ENCODE measurements around the gene NOS1AP.
"Not testable (repeated sequence)": the region's sequence is repeated elsewhere in the genome, so short reads cannot be mapped to it uniquely, and the experiment has no call there.

NOS1AP gene

DNA sequence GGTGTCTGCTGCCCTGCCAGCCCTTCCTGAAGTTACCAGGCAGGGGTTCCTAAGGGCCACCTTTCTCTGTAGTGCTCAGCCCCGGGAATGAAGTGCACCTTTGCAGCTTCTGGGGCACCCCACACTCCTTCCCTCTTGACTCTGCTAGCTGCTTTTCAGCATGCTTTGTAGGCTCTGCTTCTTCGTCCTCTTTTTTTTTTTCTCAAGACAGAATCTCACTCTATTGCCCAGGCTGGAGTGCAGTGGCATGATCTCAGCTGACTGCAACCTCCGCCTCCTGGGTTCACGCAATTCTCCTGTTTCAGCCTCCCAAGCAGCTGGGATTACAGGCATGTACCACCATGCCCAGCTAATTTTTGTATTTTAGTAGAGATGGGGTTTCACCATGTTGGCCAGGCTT lies 282.4 kb downstream of the NOS1AP start:
- not testable (repeated sequence) for DNase-seq

- no peak for DNase-seq
Observed at GRCh38 chr1:162353078-162353477, 283.6 kb downstream of the NOS1AP start.

DNA sequence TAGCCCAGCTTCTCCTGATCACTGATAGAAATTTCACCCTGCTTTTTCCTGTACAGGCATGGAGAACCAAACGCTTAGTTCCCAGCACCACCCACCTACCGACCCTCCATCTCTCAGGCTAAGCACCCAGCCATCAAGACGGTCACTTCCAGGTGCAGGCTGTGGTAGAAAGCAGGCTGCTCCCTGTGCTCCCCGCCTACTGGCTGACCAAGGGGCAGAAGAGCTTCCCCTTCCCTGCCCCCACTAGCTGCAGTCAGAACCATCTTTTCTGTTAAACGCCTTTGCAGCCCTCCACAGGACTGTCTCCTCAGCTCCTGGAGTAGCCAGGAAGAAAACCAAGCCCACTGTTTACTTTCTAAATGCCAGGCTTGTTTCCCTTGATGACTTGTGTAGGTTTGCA lies 284.2 kb downstream of the NOS1AP start:
- no peak for DNase-seq

GRCh38 chr1:162357681-162358266 lies 288.3 kb downstream of the NOS1AP start:
- DNase-seq: peak; percentile 8 to 60

DNA sequence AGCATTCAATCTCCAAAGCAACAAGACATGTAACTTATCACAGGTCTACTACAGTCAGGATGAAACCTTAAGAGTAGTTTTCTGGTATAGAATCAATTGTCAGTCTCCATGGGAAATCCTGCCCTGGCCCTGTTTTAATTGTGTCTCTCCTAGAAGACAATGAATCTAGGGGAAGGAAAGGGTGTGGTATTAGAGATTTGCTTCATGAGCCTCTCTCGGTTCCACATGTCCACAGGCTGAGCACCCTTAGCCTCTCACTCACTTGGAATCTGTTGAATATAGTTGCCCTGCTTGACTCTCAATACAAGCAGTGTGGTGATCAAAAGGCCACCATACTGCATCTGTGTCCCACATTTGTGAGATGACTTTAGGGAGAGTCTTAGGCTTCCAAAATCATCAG lies 289.4 kb downstream of the NOS1AP start:
- no peak for DNase-seq

DNA sequence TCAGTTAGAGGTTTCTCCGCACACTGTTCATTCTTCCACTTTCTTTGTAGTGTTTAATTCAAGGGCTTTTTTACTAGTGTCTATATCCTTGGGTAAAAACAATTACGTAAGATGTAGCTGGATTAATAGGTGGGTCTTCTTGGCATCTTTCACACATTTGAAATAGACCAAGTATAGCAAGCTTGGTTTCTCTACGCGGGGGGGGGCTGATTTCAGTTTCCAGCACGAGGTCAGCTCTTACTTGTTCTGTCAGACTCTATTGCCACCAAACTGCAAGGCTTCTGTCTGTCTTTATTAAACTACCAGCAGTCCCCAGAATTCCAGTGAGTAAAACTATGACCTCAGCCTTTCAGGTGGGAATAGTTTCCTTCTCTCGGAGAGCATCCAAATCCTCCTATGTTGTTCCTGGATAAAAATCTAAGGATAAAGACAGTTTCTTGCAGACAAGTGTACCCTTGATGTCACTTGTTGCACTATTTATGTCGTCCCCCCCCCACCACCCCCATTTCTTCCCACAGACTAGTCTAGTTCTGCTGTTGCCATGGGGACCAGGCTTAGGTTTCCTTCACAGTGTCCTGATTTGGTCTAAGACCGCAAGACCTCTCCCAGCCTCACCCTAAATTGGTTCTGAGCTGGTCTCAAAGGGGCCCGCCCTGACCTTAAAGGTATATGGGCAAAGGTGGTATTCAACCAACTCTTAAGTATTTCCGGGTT lies 290.2 kb downstream of the NOS1AP start:
- DNase-seq: no peak

DNA sequence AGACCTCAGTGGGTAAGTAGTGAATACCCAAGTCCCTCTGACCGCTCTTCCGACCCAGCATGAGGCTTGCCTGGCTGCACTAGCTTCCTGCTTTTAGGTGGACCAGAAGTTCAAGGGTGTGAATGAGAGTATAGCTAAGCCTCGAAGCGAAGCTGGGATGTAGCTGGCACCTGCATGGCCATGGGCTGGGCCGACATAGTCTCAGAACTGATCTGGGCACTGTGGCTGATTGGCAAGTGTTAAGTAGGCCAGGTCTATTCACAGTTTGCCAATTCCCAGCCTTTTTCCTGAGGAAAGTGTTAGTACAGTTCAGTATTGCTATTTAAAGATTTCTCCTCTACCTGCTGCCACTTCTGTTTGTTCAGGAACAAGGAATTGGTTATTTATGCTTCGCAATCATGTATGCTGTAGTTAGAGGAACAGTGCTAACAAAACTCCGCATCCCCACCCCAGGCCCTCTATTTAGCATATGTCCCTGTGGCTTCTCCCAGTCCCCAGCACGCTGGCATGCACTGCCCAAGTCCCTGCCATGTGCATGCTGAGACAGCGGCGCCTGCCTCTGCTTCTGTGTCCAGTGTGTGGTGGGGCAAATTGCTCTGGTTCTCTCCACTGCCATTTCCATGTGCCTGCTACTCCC lies 290.9 kb downstream of the NOS1AP start:
- DNase-seq: no peak

GRCh38 chr1:162360874-162361260 lies 291.4 kb downstream of the NOS1AP start:
- DNase-seq: no peak

DNA sequence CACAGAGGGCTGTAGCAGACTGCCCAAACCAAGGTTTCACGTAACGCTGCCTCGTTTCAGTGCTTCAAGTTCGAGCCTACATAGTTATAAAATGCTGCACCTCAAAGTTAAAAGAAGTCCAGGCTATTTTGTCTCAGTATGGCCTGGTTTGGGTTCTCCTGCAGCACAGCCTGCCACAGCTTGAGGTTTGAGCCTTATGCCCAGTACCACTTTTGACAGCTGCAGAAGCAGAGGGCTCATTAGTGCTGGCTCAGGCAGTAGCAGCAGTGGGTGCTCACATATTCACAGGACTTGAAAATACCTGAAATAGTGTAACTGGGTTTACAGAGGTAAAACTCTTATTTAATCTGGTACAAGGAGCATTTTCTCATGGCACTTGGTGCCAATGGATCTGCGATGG lies 291.9 kb downstream of the NOS1AP start:
- DNase-seq: no peak

DNA sequence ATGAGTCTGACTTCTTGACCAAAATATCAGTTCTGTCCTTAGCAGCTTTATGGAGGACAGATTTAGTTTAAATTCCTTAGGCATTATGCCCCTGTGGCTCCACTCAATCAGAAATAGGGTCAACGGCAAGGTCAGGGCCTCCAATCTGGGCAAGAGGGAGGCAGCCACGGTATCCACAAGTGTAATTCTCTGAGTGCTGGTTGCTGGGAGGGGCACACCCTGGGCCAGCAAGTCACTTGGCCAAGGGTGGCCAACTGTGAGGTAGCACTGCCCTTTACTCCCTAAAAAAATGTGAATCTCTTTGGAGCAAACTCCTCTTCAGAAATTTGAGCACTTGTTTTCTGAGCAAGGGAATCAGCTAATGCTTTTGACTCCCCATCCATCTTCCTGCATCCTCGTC lies 294.3 kb downstream of the NOS1AP start:
- no peak for DNase-seq

GRCh38 chr1:162364498-162364897 lies 295.0 kb downstream of the NOS1AP start:
- DNase-seq: no peak

- DNase-seq: no peak
Observed at GRCh38 chr1:162365284-162366020, 296.0 kb downstream of the NOS1AP start.

DNA sequence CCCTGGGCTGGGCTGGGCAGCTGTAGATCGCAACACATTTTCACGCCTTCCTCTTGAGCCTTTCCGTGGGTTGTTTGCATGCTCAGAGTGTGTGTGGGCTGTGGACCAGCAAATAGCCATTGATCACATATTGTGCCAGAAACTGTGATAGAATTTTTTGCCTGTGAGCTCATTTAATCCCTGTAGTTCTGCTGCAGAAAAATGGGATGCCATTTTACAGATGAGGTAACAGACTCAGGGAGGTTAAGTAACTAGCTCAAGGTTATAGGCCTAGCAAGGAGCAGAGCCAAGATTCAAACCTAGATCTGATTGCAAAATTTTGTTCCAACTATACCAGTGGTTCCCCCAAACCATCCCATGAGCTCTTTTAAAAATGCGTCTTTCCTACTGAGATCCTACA lies 296.7 kb downstream of the NOS1AP start:
- DNase-seq: no peak

GRCh38 chr1:162366671-162367070 lies 297.2 kb downstream of the NOS1AP start:
- no peak for DNase-seq

GRCh38 chr1:162367073-162367472 lies 297.6 kb downstream of the NOS1AP start:
- no peak for DNase-seq

GRCh38 chr1:162367772-162368171 lies 298.3 kb downstream of the NOS1AP start:
- no peak for DNase-seq

GRCh38 chr1:162368451-162368850 lies 299.0 kb downstream of the NOS1AP start:
- DNase-seq: no peak

DNA sequence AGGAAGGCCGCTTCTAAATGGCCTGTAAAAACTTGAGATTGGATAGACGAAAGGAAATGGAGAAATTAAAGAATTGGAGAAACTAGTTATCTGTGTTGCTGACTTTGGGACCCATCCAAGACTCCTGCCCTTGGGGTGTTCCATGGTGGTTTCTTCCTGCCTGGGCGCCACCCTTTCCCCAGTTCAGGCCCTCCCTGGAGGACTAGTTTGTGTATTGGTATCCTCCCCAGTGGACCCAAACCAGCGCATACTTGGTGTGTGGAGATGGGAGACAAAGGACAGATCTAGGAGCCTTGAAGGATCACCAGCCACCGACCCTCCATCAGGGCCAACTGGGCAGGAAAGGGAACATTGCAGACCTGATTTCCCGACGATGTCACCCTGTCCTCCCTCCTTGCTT lies 300.1 kb downstream of the NOS1AP start:
- DNase-seq: no peak

DNA sequence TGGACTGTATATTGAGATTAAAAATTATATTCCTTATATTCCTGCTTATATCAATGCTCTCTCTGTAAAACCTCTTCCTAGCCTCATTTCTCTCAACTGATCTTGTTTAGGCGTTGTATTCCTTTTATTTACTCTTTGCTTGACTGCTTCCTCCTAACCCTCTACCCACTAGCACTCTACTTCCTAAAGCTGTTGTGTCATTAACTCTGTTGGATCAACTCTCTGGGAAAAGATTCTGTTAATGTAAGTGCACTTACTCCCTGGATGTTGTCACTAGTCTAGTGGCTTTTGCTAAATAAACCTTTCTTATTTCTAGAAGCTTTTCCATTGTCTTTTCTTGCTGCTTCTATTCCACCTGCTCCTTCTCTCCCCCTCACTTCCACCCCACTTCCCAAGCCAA lies 300.7 kb downstream of the NOS1AP start:
- DNase-seq: no peak

DNA sequence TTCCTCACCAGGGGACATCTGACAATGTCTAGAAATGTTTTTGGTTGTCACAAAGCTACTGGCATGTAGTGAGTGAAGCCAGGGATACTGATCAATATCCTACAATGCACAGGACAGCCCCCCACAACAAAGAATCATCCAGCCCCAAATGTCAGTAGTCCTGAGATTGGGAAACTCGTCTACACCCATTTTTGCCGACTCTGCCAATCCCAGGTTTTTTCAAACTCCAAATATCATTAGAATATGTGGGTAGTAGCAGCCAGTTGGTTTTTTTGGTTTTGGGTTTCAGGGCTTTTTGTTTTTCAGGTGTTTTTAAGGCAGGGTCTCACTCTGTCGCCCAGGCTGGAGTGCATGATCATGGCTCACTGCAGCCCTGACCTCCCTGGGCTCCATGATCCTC lies 301.2 kb downstream of the NOS1AP start:
- no peak for DNase-seq

DNA sequence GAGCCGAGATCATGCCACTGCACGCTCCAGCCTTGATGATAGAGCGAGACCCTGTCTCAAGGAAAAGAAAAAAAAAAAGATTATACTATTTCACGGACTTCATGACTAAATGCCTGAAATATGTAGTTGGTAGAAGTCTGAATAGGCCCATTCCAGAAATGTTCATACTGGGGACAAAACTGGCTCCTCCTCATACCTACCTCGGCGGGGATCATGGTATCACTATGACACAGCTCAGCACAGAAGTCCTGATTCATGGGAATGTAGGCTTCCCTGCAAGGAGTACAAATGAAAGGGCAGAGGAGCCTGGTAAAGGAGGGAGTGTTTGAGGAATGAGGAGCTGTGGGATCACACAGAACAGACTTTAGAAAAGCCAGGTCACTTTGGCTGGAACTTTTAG lies 302.1 kb downstream of the NOS1AP start:
- DNase-seq: no peak

DNA sequence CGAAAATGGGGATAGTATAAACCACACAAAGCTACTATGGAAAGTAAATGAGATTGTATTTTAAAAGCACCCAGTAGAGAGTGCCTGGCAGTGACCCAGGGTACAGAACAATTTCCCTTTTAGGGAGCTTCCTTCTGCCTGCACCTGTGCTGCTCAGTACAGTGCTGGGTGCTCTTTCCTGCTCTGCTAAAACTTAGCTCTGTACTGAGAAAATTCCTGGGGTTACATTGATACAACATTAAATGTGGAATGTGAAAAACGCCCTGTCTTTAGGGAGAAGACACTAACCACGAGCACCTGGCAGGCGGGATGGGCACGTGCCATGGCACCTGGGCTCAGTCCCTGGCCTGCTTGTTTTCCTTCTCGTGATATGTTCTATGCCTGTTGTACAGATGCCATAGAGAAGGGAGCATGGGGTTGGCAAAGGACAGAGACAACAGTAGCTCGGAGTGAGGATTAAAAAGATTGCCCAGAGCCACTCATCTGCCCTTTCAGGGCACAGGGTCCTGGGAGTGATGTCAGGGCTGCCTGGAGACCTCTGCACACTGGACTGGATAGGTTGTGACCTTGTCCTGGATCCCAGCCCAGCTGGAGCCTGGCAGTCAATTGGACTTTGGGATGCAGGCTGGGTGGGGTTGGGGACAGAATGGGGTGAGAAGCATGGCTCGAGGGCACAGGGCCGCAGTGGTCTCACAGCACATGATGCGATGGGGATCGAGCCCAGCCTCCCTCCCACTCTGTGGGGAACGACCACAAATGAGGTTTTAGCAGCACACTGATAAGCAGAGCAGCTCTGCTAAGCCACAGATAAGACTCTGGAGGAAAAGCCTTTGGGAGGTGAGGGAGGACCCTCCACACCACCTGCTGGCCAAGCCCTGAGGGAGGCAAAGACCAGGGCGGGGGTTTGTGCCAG lies 302.9 kb downstream of the NOS1AP start:
- DNase-seq: no peak

DNA sequence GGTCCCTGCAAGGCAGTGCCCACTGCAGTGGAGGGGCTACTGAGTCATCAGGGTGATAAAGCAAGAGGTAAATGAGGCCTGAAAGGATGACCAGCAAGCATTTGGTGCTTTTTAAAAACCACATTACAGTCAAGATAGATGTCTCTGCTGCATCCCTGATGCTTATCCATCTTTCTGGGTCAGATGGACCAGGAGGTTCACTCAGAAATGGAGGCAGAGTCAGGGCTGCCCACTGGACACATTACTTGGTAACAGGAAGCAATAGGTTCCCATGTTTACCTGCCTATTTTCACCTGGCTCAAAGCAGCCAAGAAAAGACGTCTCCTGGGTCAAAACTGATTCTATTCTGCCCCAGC lies 303.6 kb downstream of the NOS1AP start:
- no peak for DNase-seq
